ENCODE results near the gene OR10P1.

DNA sequence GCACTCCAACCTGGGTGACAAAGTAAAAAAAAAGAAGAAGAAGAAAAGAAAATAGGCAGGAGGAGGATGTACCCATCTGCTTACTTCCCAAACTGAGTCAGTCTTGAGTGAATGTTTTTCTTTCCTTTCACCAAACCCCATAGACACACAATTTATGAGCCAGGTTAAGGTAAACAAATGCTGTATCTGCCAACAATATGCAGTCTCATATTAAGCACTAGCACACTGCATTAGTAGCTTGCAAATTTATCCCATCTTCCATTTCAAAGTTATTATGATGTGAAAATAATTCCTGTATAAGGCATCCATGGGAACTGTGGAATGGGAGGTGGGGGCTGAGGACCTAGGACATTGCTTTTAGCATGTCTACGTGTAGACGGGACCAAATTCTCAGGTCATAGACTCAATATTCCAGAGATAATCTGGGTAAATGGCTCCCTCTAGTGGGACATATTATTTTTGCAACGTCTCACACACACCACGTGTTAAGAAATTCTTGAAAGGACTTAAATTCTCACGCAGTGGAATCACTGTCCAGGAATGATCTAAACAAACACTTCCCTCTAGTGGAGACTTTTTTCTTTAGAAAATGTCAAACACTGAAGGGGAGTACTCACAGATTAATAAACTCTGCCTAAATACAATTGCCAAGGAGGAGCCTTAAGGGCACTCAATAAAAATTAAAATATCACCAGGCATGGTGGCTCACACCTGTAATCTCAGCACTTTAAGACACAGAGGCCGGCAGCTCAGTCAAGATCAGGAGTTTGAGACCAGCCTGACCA lies 17.1 kb upstream of the OR10P1 start:
- TF ChIP-seq ZFP36 (IDR thresholded peaks at IDR 0.05; ENCODE audit: borderline replicate concordance, partially characterized antibody) (peak; percentile 14), POLR2A (IDR thresholded peaks at IDR 0.05; ENCODE audit: low read length) (no peak), RCOR1 (IDR thresholded peaks at IDR 0.05; ENCODE audit: low read depth, low read length) (no peak), HDAC2 (IDR thresholded peaks at IDR 0.05) (no peak), REST (IDR thresholded peaks at IDR 0.05) (no peak), MYC (IDR thresholded peaks at IDR 0.05; ENCODE audit: borderline replicate concordance, low read length) (no peak; the same call in 1 of the 2 replicates), CEBPB (IDR thresholded peaks at IDR 0.05) (0 out of 4 replicates have a peak, but pooled peaks of 1 of the 2 experiments have one; percentile 46), NR3C1 (IDR thresholded peaks at IDR 0.05) (no peak)
- TF ChIP-seq, protein P1, sequence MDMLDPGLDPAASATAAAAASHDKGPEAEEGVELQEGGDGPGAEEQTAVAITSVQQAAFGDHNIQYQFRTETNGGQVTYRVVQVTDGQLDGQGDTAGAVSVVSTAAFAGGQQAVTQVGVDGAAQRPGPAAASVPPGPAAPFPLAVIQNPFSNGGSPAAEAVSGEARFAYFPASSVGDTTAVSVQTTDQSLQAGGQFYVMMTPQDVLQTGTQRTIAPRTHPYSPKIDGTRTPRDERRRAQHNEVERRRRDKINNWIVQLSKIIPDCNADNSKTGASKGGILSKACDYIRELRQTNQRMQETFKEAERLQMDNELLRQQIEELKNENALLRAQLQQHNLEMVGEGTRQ (IDR thresholded peaks at IDR 0.05): peak; percentile 74
- TF ChIP-seq, protein P2, sequence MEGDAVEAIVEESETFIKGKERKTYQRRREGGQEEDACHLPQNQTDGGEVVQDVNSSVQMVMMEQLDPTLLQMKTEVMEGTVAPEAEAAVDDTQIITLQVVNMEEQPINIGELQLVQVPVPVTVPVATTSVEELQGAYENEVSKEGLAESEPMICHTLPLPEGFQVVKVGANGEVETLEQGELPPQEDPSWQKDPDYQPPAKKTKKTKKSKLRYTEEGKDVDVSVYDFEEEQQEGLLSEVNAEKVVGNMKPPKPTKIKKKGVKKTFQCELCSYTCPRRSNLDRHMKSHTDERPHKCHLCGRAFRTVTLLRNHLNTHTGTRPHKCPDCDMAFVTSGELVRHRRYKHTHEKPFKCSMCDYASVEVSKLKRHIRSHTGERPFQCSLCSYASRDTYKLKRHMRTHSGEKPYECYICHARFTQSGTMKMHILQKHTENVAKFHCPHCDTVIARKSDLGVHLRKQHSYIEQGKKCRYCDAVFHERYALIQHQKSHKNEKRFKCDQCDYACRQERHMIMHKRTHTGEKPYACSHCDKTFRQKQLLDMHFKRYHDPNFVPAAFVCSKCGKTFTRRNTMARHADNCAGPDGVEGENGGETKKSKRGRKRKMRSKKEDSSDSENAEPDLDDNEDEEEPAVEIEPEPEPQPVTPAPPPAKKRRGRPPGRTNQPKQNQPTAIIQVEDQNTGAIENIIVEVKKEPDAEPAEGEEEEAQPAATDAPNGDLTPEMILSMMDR (IDR thresholded peaks at IDR 0.05): peak; percentile 98
- TF ChIP-seq, protein P3, sequence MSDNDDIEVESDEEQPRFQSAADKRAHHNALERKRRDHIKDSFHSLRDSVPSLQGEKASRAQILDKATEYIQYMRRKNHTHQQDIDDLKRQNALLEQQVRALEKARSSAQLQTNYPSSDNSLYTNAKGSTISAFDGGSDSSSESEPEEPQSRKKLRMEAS (IDR thresholded peaks at IDR 0.05): peak; percentile 95
